WTC11 (cell line): ENCODE results near the gene PAM16.

Experiments
- CTCF ChIP-seq: fragments of 200-600 bp; IDR thresholded peaks from 2 replicates; pipeline ENCODE4 v1.8.0; 2022; ENCODE audit warnings: antibody characterized with exemption
- HMGXB4 ChIP-seq: sonication (generic); formaldehyde crosslinking; IDR thresholded peaks from 2 replicates; pipeline ENCODE4 v1.8.1; 2023; ENCODE audit warnings: mild to moderate bottlenecking, moderate library complexity, missing genetic modification reagents
- JUN ChIP-seq: sonication (generic); formaldehyde crosslinking; IDR thresholded peaks from 2 replicates; pipeline ENCODE4 v1.8.0; 2023; ENCODE audit warnings: mild to moderate bottlenecking, missing genetic modification reagents
- ZNF317 ChIP-seq: sonication (generic); formaldehyde crosslinking; IDR thresholded peaks from 2 replicates; pipeline ENCODE4 v1.8.1; 2023; ENCODE audit warnings: low read depth, mild to moderate bottlenecking, moderate library complexity, missing genetic modification reagents, borderline replicate concordance

- TF ChIP-seq CTCF (no peak), HMGXB4 (CRISPR knock-in tag) (no peak), JUN (CRISPR knock-in tag) (no peak), ZNF317 (CRISPR knock-in tag) (no peak)
These were observed 25.9 kb upstream of the PAM16 start for GRCh38 chr16:4376893-4377572.
